Stomach smooth muscle (tissue), 2 donors: ENCODE results near the gene STAT5B.
"Not testable (repeated sequence)": the region's sequence is repeated elsewhere in the genome, so short reads cannot be mapped to it uniquely, and the experiment has no call there.

Source experiments
- H3K27ac ChIP-seq: one replicate; pipeline ENCODE4 v1.7.0; 2013; ENCODE audit warnings: mild to moderate bottlenecking, low read length, inconsistent platforms
- H3K27me3 ChIP-seq, 2 donors: one replicate each; pipeline ENCODE4 v1.7.0; 2013; ENCODE audit warnings: low read length in 2 of 2; ENCODE audit not compliant: insufficient read depth in 2 of 2, control insufficient read depth in 1 of 2
- H3K36me3 ChIP-seq, 2 donors: one replicate each; pipeline ENCODE4 v1.7.0; 2013; ENCODE audit warnings: low read length in 2 of 2; ENCODE audit not compliant: control insufficient read depth in 2 of 2, insufficient read depth in 2 of 2
- H3K4me1 ChIP-seq: one replicate; pipeline ENCODE4 v1.7.0; 2013; ENCODE audit warnings: low read length; ENCODE audit not compliant: control insufficient read depth, insufficient read depth
- H3K4me3 ChIP-seq, 2 donors: one replicate each; pipeline ENCODE4 v1.7.0; 2013; ENCODE audit warnings: low read length in 2 of 2
- H3K9ac ChIP-seq, 2 donors: one replicate each; pipeline ENCODE4 v1.7.0; 2013; ENCODE audit warnings: low read length in 2 of 2, mild to moderate bottlenecking in 1 of 2
- H3K9me3 ChIP-seq, 2 donors: one replicate each; pipeline ENCODE4 v1.7.0; 2013; ENCODE audit warnings: low read length in 2 of 2; ENCODE audit not compliant: control insufficient read depth in 2 of 2
- donor health status: healthy.
- donor health status: Pancreatic carcinoma.

The STAT5B gene

GRCh38 chr17:42305543-42306384, 29.6 kb upstream of the STAT5B start:
- Histone ChIP-seq H3K36me3 (peaks cover 49 to 55% of the 10 kb centered on the region in 2 donors), H3K4me1 (peaks cover 13% of the 10 kb centered on the region), H3K9me3 (no peaks in the 10 kb centered on the region), H3K27me3 (no peaks in the 10 kb centered on the region), H3K9ac (no peak overlapping the region), H3K27ac (no peak overlapping the region), H3K4me3 (no peak overlapping the region)

GRCh38 chr17:42305031-42305330, 28.8 kb upstream of the STAT5B start:
- H3K4me1 ChIP-seq, H3K9me3 ChIP-seq, H3K4me3 ChIP-seq, H3K27ac ChIP-seq, H3K9ac ChIP-seq, H3K27me3 ChIP-seq: not testable (repeated sequence)
- peaks cover 44 to 53% of the 10 kb centered on the region in 2 donors for H3K36me3 ChIP-seq

GRCh38 chr17:42304187-42305030, 28.2 kb upstream of the STAT5B start:
- H3K27ac ChIP-seq, result no peak overlapping the region
- peaks cover 42 to 51% of the 10 kb centered on the region in 2 donors for H3K36me3 ChIP-seq
- H3K9me3 ChIP-seq, result no peaks in the 10 kb centered on the region
- H3K4me1 ChIP-seq, result no peaks in the 10 kb centered on the region
- H3K4me3 ChIP-seq, result no peak overlapping the region
- no peaks in the 10 kb centered on the region for H3K27me3 ChIP-seq
- no peak overlapping the region for H3K9ac ChIP-seq

GRCh38 chr17:42303694-42304093, 27.5 kb upstream of the STAT5B start:
- Histone ChIP-seq H3K9ac (no peak overlapping the region), H3K4me3 (no peak overlapping the region), H3K27ac (no peak overlapping the region), H3K9me3 (no peaks in the 10 kb centered on the region), H3K27me3 (no peaks in the 10 kb centered on the region), H3K36me3 (peaks cover 38 to 47% of the 10 kb centered on the region in 2 donors), H3K4me1 (no peaks in the 10 kb centered on the region)

GRCh38 chr17:42301022-42301421, 24.8 kb upstream of the STAT5B start:
- H3K27ac ChIP-seq, result no peak overlapping the region
- H3K9ac ChIP-seq, result no peak overlapping the region
- H3K27me3 ChIP-seq, result no peaks in the 10 kb centered on the region
- no peaks in the 10 kb centered on the region for H3K9me3 ChIP-seq
- peaks cover 30 to 41% of the 10 kb centered on the region in 2 donors for H3K36me3 ChIP-seq
- H3K4me3 ChIP-seq, result no peak overlapping the region
- H3K4me1 ChIP-seq, result no peaks in the 10 kb centered on the region

- peaks cover 32 to 47% of the 10 kb centered on the region in 2 donors for H3K36me3 ChIP-seq
- not testable (repeated sequence) for H3K9ac ChIP-seq, H3K9me3 ChIP-seq, H3K27ac ChIP-seq, H3K4me3 ChIP-seq, H3K4me1 ChIP-seq, H3K27me3 ChIP-seq
Measured at GRCh38 chr17:42299913-42300312, 23.7 kb upstream of the STAT5B start.

- H3K4me3 ChIP-seq, H3K9ac ChIP-seq, H3K27me3 ChIP-seq, H3K27ac ChIP-seq, H3K9me3 ChIP-seq, H3K4me1 ChIP-seq: not testable (repeated sequence)
- peaks cover 28 to 46% of the 10 kb centered on the region in 2 donors for H3K36me3 ChIP-seq
Measured at GRCh38 chr17:42299361-42299760, 23.2 kb upstream of the STAT5B start.

- H3K27ac ChIP-seq, H3K27me3 ChIP-seq, H3K4me1 ChIP-seq, H3K4me3 ChIP-seq, H3K9me3 ChIP-seq, H3K9ac ChIP-seq: not testable (repeated sequence)
- H3K36me3 ChIP-seq, result peaks cover 27 to 41% of the 10 kb centered on the region in 2 donors
Measured at GRCh38 chr17:42297775-42298174, 21.6 kb upstream of the STAT5B start.

GRCh38 chr17:42296012-42296411, 19.8 kb upstream of the STAT5B start:
- no peaks in the 10 kb centered on the region for H3K9me3 ChIP-seq
- no peak overlapping the region for H3K27ac ChIP-seq
- H3K4me3 ChIP-seq, result no peak overlapping the region
- H3K27me3 ChIP-seq, result no peaks in the 10 kb centered on the region
- H3K36me3 ChIP-seq, result peaks cover 15 to 30% of the 10 kb centered on the region in 2 donors
- no peaks in the 10 kb centered on the region for H3K4me1 ChIP-seq
- H3K9ac ChIP-seq, result no peak overlapping the region

GRCh38 chr17:42294469-42295398, 18.5 kb upstream of the STAT5B start:
- no peak overlapping the region for H3K27ac ChIP-seq
- H3K9me3 ChIP-seq, result no peaks in the 10 kb centered on the region
- peaks cover 14 to 29% of the 10 kb centered on the region in 2 donors for H3K36me3 ChIP-seq
- H3K27me3 ChIP-seq, result no peaks in the 10 kb centered on the region
- H3K4me1 ChIP-seq, result no peaks in the 10 kb centered on the region
- H3K9ac ChIP-seq, result no peak overlapping the region
- no peak overlapping the region for H3K4me3 ChIP-seq
